Pons (tissue), 1 donor: ENCODE results near the gene FASLG.
A peak's percentile ranks its signal among the peaks of the same experiment; 100 is the strongest.

ENCODE experiments used
- DNase-seq: peaks from one replicate; pipeline ENCODE4 v3.0.0-alpha.2; 2016; ENCODE audit warnings: low spot score

The FASLG gene

DNA sequence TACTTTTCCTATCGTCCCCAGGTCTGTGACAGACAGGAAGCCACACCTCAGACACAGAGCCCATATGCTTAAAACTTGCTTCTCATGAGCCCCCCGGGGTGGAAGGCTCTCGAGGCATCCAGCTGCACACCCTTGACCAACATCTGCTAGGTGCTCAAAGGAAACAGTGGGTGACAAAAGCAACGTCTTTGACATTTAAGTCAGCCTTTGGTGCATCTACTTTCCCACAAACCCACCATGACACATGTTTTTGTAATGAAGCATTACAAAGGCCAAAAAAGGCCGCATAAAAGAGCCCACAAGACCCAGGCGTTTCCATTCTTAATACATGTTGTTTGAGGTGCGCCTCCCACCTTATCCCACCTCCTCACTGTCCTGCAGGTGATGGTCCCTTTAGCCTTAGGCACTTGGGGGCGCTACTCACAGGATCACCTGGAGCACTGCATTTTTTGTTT, 11.8 kb upstream of the FASLG start:
- no peak for DNase-seq

DNA sequence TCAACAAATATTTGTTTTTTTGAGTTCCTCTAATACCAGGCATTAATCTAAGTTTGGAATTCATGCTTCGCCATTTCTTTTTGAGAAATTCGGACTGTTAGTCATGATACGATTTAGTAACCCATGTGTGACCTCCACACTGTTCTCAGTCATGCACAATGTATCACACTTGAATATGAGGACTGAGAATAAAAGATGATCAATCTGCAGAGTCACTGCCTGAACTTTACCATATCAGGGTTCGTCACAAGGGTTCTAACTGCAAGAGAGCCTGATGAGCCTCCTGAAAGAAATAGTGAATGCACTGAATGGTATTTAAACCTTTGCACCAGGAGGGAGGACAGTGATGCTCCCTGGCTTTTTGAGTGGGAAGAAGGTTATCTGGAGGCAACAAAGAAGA, 10.9 kb upstream of the FASLG start:
- no peak for DNase-seq

- no peak for DNase-seq
Measured at GRCh38 chr1:172650474-172651193, 8.3 kb upstream of the FASLG start.

DNA sequence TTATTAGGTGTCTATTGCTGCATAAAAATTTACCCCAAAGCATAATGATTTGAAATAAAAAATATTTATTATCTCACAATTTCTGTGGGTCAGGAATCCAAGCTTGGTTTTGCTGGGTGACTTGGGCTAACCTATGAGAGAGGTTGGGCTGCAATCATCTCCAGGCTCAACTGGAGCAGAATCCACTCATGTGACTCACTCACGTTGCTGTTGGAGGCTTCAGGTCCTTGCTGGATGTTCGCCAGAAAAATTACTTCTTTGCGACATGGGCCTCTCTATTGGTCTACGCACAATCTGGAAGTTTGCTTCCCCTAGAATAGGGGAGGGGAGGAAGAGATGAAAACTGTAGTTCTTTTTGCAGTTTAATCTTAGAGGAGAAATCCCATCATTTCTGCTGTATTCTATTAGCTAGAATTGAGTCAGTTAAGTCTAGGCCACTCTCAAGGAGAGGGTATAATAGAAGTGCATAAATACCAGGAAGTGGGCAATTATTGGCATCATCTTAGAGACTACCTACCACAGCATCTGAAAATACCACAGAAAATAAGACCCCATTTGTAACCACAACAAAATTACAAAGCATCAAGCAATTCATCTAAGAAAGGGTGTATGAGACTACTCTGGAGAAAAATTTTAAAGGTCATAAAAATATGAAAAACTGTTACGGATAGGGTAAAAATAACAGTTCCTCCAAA, 5.7 kb upstream of the FASLG start:
- no peak for DNase-seq

GRCh38 chr1:172654535-172654934, 4.4 kb upstream of the FASLG start:
- DNase-seq = no peak

GRCh38 chr1:172656576-172656975, 2.3 kb upstream of the FASLG start:
- DNase-seq = no peak

GRCh38 chr1:172657586-172657985, 1.3 kb upstream of the FASLG start:
- DNase-seq = no peak

DNA sequence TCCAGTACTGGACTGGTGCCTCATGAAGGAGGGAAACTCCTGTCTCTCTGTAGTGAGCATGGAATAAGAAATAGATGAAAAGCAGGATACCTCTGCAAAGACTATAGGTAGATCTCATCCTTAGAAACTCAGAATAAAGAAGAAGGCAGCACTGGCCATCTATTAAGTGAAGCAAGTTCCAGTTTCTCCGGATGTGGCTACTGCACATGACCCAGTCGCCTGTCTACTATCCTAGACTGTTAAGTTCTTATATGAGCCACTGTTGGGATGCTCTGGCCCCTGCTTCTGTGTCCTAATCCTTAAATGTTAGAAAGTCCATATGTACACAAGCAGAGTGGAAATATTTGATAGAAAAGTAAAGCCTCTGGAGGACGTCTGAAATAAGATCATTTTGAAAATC, 2.2 kb downstream of the FASLG start:
- DNase-seq = no peak

GRCh38 chr1:172662464-172663109, 3.7 kb downstream of the FASLG start:
- DNase-seq = peak; percentile 30

DNA sequence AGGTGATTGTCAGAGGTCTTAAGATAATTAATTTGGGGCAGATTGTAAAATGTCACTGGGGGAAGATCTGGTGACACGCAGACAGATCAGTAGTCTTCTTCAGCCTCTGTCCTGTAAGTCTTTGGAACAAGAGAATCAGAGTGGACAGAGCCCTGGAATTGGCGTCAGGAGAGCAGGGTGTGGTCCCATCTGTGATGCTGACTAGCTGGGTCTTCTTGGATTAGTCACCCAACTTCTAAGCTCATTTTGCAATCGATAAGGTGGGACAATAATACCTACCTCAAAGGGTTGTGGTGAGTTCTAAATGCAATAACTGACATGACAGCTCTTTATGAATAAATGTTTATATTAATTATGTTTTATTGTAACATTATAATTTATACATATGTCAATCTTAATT, 4.8 kb downstream of the FASLG start:
- DNase-seq = no peak

- DNase-seq = no peak
Measured at GRCh38 chr1:172668097-172668496, 9.2 kb downstream of the FASLG start.

DNA sequence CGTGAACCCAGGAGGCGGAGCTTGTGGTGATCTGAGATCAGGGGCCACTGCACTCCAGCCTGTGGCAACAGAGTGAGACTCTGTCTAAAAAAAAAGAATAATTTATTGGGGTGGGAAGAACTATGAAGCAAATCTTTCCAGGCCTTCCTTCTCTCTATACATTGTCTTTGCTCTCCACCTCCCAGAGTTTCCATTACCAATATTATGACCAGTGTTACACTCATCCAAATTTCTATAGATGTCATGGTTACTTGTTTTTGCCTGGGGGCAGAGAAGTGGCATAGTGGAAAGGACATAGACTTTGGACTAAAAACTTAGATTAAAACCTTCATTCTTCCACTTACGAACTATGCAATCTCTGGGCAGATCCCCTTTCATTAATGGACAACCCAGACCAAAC, 10.1 kb downstream of the FASLG start:
- DNase-seq = no peak

GRCh38 chr1:172670316-172670715, 11.4 kb downstream of the FASLG start:
- DNase-seq = no peak

DNA sequence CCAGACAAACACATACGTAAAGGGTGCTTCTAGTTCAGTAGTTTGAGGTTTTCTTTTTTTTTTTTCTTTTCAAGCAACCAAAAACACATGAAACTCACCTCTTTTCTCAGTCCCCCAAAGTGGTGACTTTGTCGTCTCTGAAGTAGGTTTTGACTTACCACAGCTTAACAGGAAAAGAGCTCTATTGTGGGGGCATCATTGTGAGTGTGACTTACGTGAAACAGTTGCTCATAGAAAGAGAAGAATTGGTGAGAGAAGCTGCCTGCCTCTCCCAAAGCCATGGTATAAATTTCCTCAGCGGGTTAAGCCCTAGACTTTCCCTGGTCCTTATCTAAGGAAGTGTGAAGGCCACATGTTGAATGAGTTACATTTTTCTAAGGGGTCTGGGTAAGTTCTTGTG, 11.9 kb downstream of the FASLG start:
- no peak for DNase-seq

DNA sequence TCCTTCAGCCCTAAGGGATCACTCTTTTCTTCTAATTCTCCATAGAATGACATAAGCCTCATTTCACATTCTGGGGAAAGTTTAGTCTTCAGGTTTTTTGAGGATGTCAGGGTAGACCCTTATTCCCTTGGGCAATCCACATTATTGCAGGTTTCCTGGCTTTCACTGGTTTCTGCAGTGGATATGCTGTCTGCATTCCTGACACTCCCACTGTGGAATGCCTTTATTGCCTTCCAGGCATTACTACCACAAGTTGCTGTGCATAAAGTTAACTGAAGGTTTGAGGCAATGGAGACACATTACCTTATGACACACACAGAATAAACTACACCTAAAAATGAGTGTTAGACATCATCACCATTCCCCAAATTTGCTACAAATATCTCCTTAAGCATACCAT, 12.7 kb downstream of the FASLG start:
- DNase-seq = no peak

GRCh38 chr1:172672720-172673119, 13.8 kb downstream of the FASLG start:
- DNase-seq = no peak

GRCh38 chr1:172673761-172674160, 14.9 kb downstream of the FASLG start:
- DNase-seq = no peak

DNA sequence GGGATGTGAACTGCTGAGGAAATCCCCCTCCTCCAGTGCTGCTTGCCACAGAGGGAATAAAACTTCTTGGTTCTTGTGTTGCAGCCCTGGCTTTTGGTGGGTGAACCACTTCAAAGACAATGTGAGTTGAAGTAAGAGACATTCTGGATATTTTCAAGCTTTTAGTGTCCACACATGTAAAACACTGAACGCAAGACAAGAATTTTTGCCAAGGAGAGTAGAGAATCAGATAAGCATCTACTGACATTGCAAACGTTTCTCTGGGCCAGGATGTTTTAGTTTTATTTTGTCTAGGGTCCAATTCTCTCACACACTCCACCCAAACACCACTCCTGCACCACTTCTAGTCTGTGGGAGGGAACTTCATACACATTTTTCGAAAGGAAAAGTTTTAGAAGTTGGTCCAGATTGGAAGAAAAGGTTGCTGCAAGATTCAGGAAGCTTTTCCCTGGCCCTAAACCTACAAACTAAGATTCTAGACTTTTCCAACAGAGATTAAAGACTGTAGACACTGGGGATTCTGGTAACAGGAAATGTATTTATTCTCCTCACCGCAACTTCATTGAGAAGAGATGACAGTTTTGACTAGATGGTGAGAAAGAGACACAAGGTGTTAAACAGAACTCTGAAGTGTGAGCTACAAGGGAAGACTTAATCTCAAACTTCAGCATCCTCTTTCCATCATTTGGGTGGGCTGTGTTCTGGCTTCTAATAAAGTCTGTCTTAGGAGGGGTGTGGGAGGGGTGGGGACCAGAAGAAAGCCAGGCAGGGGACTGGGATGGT, 16.1 kb downstream of the FASLG start:
- DNase-seq = no peak

- no peak for DNase-seq
Measured at GRCh38 chr1:172679000-172679772, 20.3 kb downstream of the FASLG start.

DNA sequence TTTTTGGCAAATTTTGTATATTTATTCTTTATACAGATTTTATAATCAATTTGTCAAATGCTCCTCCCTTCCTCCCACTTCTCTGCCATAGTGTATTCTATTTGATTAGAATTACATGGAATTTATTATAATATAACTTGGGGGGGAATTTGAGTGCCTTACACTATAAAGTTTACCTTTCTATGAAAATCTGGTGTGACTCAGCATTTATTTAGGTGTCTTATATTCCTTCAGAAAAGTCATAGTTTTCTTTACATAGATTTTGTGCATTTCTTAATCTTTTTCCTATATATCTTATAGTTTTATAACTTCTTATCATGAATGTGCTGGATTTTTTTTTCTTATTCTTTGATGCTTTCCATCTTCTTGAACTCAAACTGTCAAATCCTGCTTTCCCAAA, 21.3 kb downstream of the FASLG start:
- DNase-seq = no peak

- DNase-seq = no peak
Measured at GRCh38 chr1:172680733-172681275, 21.9 kb downstream of the FASLG start.
